Mucosa of rectum (tissue), 2 donors: ENCODE results near the gene SNRNP25.

Source experiments
- H3K27ac ChIP-seq, 2 donors: one replicate each; pipeline ENCODE4 v1.7.0; 2013; ENCODE audit warnings: inconsistent platforms in 2 of 2, low read depth in 2 of 2, low read length in 2 of 2
- H3K27me3 ChIP-seq, 2 donors: one replicate each; pipeline ENCODE4 v1.7.0; 2013; ENCODE audit warnings: low read length in 2 of 2; ENCODE audit not compliant: control insufficient read depth in 2 of 2, insufficient read depth in 2 of 2
- H3K36me3 ChIP-seq, 2 donors: one replicate each; pipeline ENCODE4 v1.7.0; 2013; ENCODE audit warnings: low read length in 2 of 2; ENCODE audit not compliant: control insufficient read depth in 2 of 2, insufficient read depth in 2 of 2
- H3K4me1 ChIP-seq, 2 donors: one replicate each; pipeline ENCODE4 v1.7.0; 2013; ENCODE audit warnings: low read length in 2 of 2, mild to moderate bottlenecking in 1 of 2; ENCODE audit not compliant: control insufficient read depth in 2 of 2, insufficient read depth in 2 of 2
- H3K4me3 ChIP-seq, 2 donors: one replicate each; pipeline ENCODE4 v1.7.0; 2013; ENCODE audit warnings: low read length in 2 of 2
- H3K9ac ChIP-seq, 2 donors: one replicate each; pipeline ENCODE4 v1.7.0; 2013; ENCODE audit warnings: low read length in 2 of 2, low read depth in 1 of 2, mild to moderate bottlenecking in 1 of 2
- H3K9me3 ChIP-seq, 2 donors: one replicate each; pipeline ENCODE4 v1.7.0; 2013; ENCODE audit warnings: low read length in 2 of 2; ENCODE audit not compliant: control insufficient read depth in 2 of 2
- donor health status: healthy.
- donor health status: Normal muscosa, but diverticular disease.

The SNRNP25 gene

GRCh38 chr16:101586-101985, 48.0 kb downstream of the SNRNP25 start:
- peaks cover 0 to 4% of the 10 kb centered on the region in 2 donors for H3K4me1 ChIP-seq
- peaks cover 6 to 9% of the 10 kb centered on the region in 2 donors for H3K36me3 ChIP-seq
- H3K27me3 ChIP-seq, result no peaks in the 10 kb centered on the region
- peak overlapping the region in 1 of 2 donors; percentile 24 for H3K27ac ChIP-seq
- H3K9me3 ChIP-seq, result no peaks in the 10 kb centered on the region
- no peak overlapping the region for H3K4me3 ChIP-seq
- no peak overlapping the region for H3K9ac ChIP-seq

GRCh38 chr16:102060-102855, 48.6 kb downstream of the SNRNP25 start:
- H3K36me3 ChIP-seq, result peaks cover 6 to 9% of the 10 kb centered on the region in 2 donors
- H3K9ac ChIP-seq, result peak overlapping the region in 1 of 2 donors; percentile 11
- H3K4me1 ChIP-seq, result peaks cover 0 to 4% of the 10 kb centered on the region in 2 donors
- H3K4me3 ChIP-seq, result no peak overlapping the region
- peak overlapping the region; percentile 24 to 28 for H3K27ac ChIP-seq
- no peaks in the 10 kb centered on the region for H3K9me3 ChIP-seq
- H3K27me3 ChIP-seq, result no peaks in the 10 kb centered on the region

GRCh38 chr16:104355-104754, 50.7 kb downstream of the SNRNP25 start:
- Histone ChIP-seq H3K4me3 (no peak overlapping the region), H3K9me3 (no peaks in the 10 kb centered on the region), H3K9ac (no peak overlapping the region), H3K36me3 (peaks cover 3 to 12% of the 10 kb centered on the region in 2 donors), H3K27ac (no peak overlapping the region), H3K4me1 (peaks cover 0 to 4% of the 10 kb centered on the region in 2 donors), H3K27me3 (no peaks in the 10 kb centered on the region)

GRCh38 chr16:104928-105327, 51.3 kb downstream of the SNRNP25 start:
- Histone ChIP-seq H3K9ac (no peak overlapping the region), H3K27ac (no peak overlapping the region)

GRCh38 chr16:105521-105920, 51.9 kb downstream of the SNRNP25 start:
- H3K4me1 ChIP-seq, result peaks cover 0 to 4% of the 10 kb centered on the region in 2 donors
- H3K27ac ChIP-seq, result no peak overlapping the region
- H3K9me3 ChIP-seq, result no peaks in the 10 kb centered on the region
- H3K4me3 ChIP-seq, result no peak overlapping the region
- no peak overlapping the region for H3K9ac ChIP-seq
- no peaks in the 10 kb centered on the region for H3K27me3 ChIP-seq
- H3K36me3 ChIP-seq, result peaks cover 3 to 17% of the 10 kb centered on the region in 2 donors

More at GRCh38 chr16:104928-105327, 51.3 kb downstream of the SNRNP25 start:
- Histone ChIP-seq H3K4me3 (no peak overlapping the region), H3K4me1 (peaks cover 0 to 4% of the 10 kb centered on the region in 2 donors), H3K36me3 (peaks cover 3 to 13% of the 10 kb centered on the region in 2 donors), H3K9me3 (no peaks in the 10 kb centered on the region), H3K27me3 (no peaks in the 10 kb centered on the region)

- H3K27me3 ChIP-seq, result no peaks in the 10 kb centered on the region
- H3K9me3 ChIP-seq, result no peaks in the 10 kb centered on the region
- peaks cover 0 to 2% of the 10 kb centered on the region in 2 donors for H3K4me1 ChIP-seq
- H3K9ac ChIP-seq, result no peak overlapping the region
- H3K4me3 ChIP-seq, result no peak overlapping the region
- no peak overlapping the region for H3K27ac ChIP-seq
- H3K36me3 ChIP-seq, result peaks cover 3 to 17% of the 10 kb centered on the region in 2 donors
Observed at GRCh38 chr16:106623-107324, 53.1 kb downstream of the SNRNP25 start.
